ENCODE measurements around the gene PIK3CB.

- TF ChIP-seq CTCF (IDR thresholded peaks at IDR 0.05) (no peak), ZFX (IDR thresholded peaks at IDR 0.05; ENCODE audit: borderline replicate concordance) (no peak)
These were observed 25.1 kb downstream of the PIK3CB start for GRCh38 chr3:138809500-138810256.

All from 22Rv1 (cell line).